GM12801 (cell line): ENCODE measurements around the gene GNAO1.

Experiments used
- TF ChIP-seq, protein P1 (sequence below): IDR thresholded peaks from one replicate; pipeline ENCODE4 v1.5.1; 2011; ENCODE audit warnings: control low read depth; ENCODE audit not compliant: insufficient read length; ENCODE audit errors: extremely low read depth

The GNAO1 gene

DNA sequence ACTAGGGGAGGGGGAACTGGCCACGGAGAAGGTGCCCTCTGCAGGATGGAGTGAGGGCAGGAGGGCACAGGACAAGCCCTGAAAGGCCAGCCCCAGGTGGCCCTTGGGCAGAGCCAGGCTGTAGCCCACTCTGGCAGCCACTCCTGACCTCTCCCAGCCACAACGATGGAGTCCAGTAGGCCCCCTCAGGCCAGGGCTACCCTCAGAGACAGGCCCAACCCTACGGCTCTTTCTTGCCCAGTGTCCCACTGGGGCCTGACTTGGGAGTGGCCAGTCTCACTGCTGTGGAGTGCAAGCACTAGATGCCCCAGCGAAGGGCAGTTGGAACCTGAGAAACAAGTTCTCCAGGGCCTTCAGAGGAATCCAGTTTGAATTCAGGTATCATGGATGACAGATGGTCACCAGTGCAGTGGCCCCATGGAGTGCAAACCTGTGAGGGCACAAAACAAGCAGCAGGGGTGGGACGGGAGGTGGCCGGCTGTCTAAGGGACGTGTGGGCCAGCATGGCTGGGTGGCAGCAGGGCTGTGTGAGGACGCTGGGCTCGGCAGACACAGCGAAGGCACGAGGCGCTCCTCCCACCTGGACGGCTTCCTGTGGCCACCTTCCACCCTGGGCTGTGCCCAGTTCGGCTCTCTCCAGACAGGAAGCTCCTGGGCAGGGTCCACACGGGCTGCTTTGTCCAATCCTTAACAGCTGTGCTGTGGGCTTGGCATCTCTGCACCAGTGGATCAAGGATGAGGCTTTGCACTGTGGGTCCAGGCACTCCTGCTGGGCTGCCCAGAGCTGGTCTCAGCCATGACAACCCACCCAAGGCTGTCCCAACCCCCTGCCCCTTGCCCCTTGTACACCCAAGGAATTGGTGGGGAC, 162.0 kb downstream of the GNAO1 start:
- TF ChIP-seq, protein P1, sequence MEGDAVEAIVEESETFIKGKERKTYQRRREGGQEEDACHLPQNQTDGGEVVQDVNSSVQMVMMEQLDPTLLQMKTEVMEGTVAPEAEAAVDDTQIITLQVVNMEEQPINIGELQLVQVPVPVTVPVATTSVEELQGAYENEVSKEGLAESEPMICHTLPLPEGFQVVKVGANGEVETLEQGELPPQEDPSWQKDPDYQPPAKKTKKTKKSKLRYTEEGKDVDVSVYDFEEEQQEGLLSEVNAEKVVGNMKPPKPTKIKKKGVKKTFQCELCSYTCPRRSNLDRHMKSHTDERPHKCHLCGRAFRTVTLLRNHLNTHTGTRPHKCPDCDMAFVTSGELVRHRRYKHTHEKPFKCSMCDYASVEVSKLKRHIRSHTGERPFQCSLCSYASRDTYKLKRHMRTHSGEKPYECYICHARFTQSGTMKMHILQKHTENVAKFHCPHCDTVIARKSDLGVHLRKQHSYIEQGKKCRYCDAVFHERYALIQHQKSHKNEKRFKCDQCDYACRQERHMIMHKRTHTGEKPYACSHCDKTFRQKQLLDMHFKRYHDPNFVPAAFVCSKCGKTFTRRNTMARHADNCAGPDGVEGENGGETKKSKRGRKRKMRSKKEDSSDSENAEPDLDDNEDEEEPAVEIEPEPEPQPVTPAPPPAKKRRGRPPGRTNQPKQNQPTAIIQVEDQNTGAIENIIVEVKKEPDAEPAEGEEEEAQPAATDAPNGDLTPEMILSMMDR: no peak

- TF ChIP-seq, protein P1: no peak
These were observed 162.7 kb downstream of the GNAO1 start for GRCh38 chr16:56354016-56354415.

DNA sequence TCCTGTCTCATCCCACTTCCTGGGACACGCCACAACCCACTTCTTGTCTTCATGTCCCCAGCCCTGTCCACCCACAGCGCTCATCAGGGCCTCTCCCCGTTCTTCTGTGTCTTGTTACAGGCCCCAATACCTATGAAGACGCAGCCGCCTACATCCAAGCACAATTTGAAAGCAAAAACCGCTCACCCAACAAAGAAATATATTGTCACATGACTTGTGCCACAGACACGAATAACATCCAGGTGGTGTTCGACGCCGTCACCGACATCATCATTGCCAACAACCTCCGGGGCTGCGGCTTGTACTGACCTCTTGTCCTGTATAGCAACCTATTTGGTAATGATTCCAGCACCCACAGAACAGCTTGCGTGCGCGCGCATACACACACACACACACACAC, 163.5 kb downstream of the GNAO1 start:
- TF ChIP-seq, protein P1: no peak

DNA sequence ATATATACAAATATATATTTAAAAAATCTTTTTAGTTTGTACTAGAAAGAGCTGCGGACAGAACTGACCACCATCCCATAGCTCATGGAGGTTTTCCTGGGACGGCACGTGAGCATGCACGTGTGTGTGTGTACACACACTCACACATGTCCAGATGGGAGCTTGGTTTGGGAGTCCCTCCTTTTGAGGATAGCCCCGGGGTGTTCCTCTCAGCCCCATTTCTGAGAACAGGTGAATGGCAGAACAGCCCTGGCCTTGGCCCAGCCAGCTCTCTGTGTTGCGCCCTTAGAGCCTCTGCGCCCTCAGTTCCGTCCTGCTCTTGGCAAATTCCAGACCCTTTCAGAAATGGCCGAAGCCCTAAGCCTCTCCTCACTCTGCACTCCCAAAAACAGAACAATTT, 163.9 kb downstream of the GNAO1 start:
- TF ChIP-seq, protein P1: no peak

DNA sequence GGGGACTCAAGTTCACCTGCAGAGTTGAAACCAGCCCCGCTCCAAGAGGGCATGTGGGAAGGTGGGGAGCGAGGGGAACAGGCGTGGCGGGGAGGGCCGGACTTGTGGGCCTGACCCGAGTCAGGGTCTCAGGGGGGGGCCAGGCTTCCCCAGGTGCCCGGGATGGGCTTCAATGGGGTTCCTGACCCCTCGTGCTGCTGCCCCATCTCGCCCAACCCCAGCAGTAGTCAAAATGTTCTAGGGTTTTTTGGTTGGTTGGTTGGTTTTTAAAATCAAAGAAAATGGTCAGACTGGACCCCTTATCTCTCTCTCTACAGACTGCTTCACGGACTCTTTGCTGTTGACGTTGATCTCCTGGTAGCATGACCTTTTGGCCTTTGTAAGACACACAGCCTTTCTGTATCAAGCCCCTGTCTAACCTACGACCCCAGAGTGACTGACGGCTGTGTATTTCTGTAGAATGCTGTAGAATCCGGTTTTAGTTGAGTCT, 164.5 kb downstream of the GNAO1 start:
- TF ChIP-seq, protein P1: no peak

GRCh38 chr16:56356276-56357240, 165.3 kb downstream of the GNAO1 start:
- TF ChIP-seq, protein P1: no peak

GRCh38 chr16:56357241-56357764, 166.0 kb downstream of the GNAO1 start:
- TF ChIP-seq, protein P1: no peak
